Testis (tissue), 2 donors: ENCODE data around the gene MAML2.

Experiments used
- POLR2A ChIP-seq: fragments of 450-650 bp; IDR thresholded peaks from one replicate; pipeline ENCODE4 v1.6.1; 2017; ENCODE audit warnings: antibody characterized with exemption, mild to moderate bottlenecking, moderate library complexity
- TF ChIP-seq, protein P1 (sequence below), 3 experiments: fragments of 450-650 bp in 2 of 3; fragments of 200-600 bp in 1 of 3; sonication (generic) in 1 of 3; IDR thresholded peaks; one replicate each; pipeline ENCODE4 v1.5.1; 2016 to 2019; ENCODE audit warnings: antibody characterized with exemption in 3 of 3, mild to moderate bottlenecking in 2 of 3, moderate library complexity in 1 of 3

GRCh38 chr11:96095884-96096303 is 247.1 kb downstream of the MAML2 start:
- TF ChIP-seq, protein P1, sequence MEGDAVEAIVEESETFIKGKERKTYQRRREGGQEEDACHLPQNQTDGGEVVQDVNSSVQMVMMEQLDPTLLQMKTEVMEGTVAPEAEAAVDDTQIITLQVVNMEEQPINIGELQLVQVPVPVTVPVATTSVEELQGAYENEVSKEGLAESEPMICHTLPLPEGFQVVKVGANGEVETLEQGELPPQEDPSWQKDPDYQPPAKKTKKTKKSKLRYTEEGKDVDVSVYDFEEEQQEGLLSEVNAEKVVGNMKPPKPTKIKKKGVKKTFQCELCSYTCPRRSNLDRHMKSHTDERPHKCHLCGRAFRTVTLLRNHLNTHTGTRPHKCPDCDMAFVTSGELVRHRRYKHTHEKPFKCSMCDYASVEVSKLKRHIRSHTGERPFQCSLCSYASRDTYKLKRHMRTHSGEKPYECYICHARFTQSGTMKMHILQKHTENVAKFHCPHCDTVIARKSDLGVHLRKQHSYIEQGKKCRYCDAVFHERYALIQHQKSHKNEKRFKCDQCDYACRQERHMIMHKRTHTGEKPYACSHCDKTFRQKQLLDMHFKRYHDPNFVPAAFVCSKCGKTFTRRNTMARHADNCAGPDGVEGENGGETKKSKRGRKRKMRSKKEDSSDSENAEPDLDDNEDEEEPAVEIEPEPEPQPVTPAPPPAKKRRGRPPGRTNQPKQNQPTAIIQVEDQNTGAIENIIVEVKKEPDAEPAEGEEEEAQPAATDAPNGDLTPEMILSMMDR (IDR thresholded peaks at IDR 0.05) = no peak
- no peak for TF ChIP-seq POLR2A
